NCI-H2227 (cell line): Measurements from ENCODE around the gene NFAT5.
"Not testable (repeated sequence)": the region's sequence is repeated elsewhere in the genome, so short reads cannot be mapped to it uniquely, and the experiment has no call there.

ENCODE experiments used
- DNase-seq: peaks from one replicate; lab custom pipeline; 2025; ENCODE audit not compliant: unreplicated experiment; lab: John Stamatoyannopoulos, UW

NFAT5 gene

DNA sequence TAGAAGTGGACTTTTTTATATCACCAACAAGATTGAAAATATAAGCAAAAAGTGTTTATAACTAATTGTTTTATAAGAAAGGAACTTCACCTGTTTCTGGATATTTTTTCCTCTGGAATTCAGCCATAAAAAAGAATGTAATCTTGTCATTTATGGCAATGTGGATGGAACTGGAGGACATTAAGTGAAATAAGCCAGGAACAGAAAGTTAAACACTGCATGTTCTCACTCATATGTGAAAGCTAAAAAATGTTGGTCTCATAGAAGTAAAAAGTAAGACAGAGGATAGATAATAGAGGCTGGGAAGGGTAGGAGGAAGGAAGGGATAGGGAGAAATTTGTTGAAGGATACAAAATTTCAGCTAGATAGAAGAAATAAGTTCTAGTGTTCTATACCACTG is 67.6 kb downstream of the NFAT5 start:
- DNase-seq, result no peak

DNA sequence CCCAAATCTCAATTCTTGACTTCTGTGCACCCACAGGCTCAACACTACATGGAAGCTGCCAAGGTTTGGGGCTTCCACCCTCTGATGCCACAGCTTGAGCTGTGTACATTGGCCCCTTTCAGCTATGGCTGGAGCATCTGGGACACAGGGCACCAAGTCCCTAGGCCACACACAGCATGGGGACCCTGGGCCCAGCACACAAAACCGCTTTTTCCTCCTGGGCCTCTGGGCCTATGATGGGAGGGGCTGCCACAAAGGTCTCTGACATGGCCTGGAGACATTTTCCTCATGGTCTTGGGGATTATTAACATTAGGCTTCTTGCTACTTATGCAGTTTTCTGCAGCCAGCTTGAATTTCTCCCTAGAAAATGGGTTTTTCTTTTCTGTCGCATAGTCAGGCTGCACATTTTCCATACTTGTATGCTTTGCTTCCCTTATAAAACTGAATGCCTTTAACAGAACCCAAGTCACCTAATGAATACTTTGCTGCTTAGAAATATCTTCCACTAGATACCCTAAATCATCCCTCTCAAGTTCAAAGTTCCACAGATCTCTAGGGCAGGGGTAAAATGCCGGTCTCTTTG is 70.9 kb downstream of the NFAT5 start:
- not testable (repeated sequence) for DNase-seq

DNA sequence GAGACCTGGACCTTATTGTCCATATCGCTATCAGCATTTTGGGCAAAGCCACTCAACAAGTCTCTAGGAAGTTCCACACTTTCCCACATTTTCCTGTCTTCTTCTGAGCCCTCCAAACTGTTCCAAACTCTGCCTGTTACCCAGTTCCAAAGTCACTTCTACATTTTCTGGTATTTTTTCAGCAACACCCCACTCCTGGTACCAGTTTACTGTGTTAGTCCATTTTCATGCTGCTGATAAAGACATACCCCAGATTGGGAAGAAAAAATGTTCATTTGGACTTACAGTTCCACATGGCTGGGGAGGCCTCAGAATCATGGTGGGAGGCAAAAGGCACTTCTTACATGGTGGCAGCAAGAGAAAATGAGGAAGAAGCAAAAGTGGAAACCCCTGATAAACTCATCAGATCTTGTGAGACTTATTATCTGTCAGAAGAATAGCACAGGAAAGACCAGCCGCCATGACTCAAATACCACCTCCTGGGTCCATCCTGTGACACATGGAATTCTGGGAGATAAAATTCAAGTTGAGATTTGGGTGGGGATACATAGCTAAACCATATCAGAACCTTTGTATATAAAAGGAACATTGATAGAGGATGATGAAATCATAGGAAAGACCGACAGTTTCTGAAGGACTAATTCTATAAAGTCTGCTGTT is 71.6 kb downstream of the NFAT5 start:
- DNase-seq, result not testable (repeated sequence)

- not testable (repeated sequence) for DNase-seq
Measured at GRCh38 chr16:69643997-69644396, 78.2 kb downstream of the NFAT5 start.

DNA sequence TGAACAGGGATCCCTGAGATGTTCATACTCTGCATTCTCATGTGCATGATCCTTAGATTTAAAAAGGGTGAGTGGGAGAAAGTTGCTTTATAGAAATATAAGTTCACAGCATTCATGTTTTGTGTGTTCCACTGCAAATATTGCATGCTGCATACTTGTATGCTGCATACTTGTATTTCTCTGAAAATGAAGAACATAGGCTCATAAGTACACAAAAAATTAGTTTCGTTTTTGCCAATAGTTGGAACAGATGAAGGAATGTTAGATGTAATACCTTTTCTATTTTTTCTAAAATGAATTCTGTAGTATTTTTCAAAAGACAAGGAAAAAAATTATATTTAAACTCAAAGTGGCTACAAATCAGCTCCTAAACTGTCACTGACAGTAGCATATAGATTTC is 79.0 kb downstream of the NFAT5 start:
- no peak for DNase-seq

DNA sequence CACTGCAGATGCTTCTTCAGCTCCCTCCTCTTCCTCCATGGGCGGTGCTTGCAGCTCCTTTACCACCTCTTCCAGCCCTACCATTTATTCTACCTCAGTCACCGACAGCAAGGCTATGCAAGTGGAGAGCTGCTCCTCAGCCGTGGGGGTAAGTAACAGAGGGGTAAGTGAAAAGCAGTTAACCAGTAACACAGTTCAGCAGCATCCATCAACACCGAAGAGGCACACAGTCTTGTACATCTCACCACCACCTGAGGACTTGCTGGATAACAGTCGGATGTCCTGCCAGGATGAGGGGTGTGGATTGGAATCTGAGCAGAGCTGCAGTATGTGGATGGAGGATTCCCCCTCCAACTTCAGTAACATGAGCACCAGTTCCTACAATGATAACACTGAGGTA is 81.3 kb downstream of the NFAT5 start:
- DNase-seq, result no peak

GRCh38 chr16:69651217-69651616 is 85.5 kb downstream of the NFAT5 start:
- no peak for DNase-seq

DNA sequence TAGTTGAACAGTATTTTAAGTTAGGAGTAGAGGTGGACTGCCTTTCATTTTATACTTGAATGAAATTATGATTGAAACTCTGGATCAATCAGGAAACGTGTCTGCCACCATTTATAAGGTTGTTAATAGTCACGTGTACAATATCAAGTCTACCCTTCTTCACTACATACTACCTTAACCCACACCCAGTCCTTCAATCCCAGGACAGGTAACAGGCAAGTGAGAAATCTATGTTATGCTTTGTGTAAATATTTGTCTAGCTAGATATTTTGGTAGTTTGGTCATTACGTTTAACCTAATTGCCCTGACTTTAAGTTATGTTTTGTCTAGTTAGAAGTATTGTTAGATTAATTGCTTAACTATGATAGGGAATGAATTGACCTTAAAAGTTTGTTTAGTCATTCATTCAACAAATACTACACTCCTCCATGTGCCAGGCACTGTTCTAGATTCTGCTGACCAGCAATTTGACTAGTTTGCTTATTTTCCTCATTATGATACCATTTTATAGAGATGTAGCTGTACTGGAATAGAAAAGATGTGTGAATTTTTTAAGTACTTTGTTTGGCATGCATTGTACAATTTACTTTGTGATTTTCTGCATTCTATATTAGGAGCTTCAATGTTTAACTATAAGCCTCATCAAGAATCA is 88.6 kb downstream of the NFAT5 start:
- no peak for DNase-seq

- no peak for DNase-seq
Measured at GRCh38 chr16:69660166-69660565, 94.4 kb downstream of the NFAT5 start.

DNA sequence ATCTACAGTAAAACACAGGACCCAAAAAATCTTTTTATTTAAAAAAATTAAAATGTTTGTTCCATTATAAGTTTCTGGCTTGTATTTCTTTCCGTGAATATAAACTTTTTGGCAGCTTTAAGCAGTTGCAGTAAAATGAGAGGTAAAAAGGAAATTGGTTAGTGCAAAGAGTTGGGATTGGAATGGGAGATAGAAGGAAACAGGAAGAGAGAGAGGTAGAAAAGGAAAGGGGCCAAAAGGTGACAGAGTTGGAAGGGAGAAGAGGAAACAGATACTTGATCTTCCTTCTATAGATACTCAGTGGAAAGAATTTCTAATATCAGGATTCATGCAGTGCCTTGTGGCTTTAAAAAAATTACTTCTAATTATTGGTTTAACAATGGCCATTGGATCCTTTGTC is 97.1 kb downstream of the NFAT5 start:
- no peak for DNase-seq

DNA sequence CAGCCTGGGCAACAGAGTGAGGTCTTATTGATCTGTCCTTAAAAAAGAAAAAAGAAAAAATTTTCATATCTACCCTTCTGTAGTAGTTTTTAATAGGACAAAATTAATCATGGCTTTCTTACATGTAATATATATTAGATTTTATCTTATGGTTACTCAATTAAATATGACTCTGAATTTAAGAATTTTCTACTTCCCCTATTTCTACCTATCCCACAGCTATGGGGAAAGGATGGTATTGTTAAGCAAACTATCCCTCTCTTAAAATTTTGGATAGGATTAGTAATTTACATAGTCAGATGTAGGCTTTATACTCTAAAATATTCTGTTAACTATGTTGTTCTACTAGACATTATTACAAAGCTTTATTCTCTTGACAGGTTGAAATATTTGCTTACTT is 98.1 kb downstream of the NFAT5 start:
- DNase-seq, result no peak

GRCh38 chr16:69669577-69669976 is 103.8 kb downstream of the NFAT5 start:
- no peak for DNase-seq

DNA sequence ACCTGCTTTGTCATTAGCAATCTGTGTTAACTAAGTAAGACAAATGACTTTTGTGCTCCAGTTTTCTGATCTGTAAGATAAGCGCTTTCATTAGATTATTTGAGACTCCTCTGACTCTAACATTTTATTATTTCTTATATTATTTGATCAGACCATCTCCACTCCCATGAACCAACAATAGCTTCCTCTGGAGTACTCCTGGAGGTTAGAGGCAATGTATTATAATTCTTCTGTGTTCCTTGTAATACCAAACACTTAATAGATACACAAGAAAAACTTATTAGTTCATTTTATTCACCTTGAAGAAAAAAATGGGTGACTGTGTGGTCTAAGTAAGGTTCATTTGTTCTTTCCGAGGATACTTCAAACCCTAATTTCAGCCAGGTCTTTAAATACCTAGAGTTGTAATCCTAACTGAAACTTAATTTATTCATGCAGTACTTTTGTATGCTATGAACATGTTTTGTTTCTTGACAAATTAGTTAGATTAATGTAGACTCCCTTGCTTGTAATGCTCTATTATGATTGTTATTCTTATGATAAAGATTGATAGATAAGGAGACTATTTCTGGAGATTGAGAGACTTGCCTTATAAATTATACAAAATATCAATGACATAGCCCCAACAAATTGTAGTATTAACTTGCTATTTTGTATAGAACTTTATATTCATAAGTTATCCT is 106.7 kb downstream of the NFAT5 start:
- no peak for DNase-seq

GRCh38 chr16:69672998-69673713 is 107.4 kb downstream of the NFAT5 start:
- no peak for DNase-seq

- no peak for DNase-seq
Measured at GRCh38 chr16:69680358-69680757, 114.6 kb downstream of the NFAT5 start.

DNA sequence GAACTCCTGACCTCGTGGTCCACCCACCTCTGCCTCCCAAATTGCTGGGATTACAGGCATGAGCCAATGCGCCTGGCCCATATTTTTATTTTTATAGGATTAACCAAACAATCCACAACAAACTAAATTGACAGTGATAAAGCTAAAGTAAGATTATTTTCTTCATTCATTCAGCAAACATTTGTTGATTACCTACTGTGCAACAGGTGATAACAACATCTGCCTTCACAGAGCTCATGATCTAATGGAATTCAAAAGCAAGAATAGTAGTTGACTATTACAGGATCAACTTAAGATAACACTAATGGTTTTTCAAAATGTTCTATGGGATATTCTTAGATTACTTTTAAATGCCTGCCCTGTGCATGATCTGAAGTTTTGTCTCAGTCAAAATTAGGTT is 122.8 kb downstream of the NFAT5 start:
- no peak for DNase-seq

DNA sequence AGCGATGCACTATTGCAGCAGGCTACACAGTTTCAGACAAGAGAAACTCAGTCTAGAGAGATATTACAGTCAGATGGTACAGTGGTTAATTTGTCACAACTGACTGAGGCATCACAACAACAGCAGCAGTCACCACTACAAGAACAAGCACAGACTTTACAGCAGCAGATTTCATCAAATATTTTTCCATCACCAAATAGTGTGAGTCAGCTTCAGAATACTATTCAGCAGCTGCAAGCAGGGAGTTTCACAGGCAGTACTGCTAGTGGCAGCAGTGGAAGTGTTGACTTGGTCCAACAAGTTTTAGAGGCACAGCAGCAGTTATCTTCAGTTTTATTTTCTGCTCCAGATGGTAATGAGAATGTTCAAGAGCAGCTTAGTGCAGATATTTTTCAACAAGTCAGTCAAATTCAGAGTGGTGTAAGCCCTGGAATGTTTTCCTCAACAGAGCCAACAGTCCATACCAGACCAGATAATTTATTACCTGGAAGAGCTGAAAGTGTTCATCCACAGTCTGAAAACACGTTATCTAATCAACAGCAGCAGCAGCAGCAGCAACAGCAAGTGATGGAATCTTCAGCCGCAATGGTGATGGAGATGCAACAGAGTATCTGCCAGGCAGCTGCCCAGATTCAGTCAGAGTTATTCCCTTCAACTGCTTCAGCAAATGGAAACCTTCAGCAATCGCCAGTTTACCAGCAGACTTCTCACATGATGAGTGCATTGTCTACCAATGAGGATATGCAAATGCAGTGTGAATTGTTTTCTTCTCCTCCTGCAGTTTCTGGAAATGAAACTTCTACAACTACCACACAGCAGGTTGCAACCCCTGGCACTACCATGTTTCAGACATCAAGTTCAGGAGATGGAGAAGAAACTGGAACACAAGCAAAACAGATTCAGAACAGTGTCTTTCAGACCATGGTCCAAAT is 126.5 kb downstream of the NFAT5 start:
- DNase-seq, result no peak

DNA sequence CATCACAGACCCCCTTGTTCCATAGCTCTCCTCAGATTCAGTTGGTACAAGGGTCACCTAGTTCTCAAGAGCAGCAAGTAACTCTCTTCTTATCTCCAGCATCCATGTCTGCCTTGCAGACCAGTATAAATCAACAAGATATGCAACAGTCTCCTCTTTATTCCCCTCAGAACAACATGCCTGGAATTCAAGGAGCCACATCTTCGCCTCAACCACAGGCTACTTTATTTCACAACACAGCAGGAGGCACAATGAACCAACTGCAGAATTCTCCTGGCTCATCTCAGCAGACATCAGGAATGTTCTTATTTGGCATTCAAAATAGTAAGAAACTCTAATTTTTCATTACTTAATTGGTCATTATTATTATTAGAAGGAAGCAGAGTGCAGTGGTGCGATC is 128.2 kb downstream of the NFAT5 start:
- no peak for DNase-seq

DNA sequence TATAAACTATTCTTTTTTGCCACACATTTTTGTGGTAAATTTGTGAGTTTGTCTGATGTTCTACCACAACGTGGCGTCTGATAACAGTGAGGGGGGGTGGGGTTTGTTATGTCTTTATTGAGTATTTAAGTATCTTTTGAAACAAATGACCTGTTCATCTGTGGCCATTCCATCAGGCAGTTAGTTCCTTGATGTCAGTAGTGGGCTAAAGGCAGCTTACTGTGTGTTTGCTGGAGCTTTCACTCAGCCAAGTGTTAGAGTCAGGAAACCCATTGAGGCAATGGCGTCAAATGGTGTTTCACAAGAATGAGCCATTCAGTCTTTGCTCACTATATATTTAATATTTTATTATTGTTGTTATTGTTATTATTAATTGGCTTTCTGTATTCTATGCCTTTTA is 132.6 kb downstream of the NFAT5 start:
- no peak for DNase-seq

GRCh38 chr16:69699915-69700314 is 134.1 kb downstream of the NFAT5 start:
- DNase-seq, result no peak
